ENCODE results near the gene PITPNC1.
"Not testable (repeated sequence)": the region's sequence is repeated elsewhere in the genome, so short reads cannot be mapped to it uniquely, and the experiment has no call there.

The PITPNC1 gene

DNA sequence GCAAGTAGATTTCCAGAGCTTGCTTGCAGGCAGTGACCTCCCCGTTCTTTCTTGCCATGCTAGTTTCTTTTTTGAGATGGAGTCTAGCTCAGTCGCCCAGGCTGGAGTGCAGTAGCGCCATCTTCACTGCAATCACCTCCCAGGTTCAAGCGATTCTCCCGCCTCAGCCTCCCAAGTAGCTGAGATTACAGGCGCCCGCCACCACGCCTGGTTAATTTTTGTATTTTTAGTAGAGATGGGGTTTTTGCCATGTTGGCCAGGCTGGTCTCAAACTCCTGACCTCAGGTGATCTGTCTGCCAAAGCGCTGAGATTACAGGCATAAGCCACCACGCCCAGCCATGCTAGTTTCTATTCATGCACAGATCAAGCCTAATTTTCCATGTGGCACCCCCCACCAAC is 139.5 kb downstream of the PITPNC1 start:
- not testable (repeated sequence) for DNase-seq (ENCODE audit: low read depth)

- DNase-seq (ENCODE audit: low read depth): no peak
Observed at GRCh38 chr17:67517325-67517724, 140.2 kb downstream of the PITPNC1 start.

DNA sequence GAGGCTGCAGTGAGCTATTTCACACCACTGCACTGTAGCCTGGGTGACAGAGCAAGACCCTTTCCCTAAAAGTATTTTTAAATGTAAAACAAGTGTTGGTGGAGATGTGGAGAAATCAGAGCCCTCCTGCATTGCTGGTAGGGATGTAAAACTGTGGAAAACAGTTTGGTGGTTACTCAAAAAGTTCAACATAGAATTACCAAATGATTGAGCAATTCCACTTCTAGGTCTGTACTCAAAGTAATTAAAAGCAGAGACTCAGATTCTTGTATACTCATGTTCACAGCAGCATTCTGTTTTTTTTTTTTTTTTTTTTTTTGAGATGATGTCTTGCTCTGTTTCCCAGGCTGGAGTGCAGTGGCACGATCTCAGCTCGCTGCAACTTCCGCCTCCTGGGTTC is 141.8 kb downstream of the PITPNC1 start:
- DNase-seq (ENCODE audit: low read depth): no peak

GRCh38 chr17:67519801-67520251 is 142.7 kb downstream of the PITPNC1 start:
- no peak for DNase-seq (ENCODE audit: low read depth)

GRCh38 chr17:67520252-67520906 is 143.3 kb downstream of the PITPNC1 start:
- DNase-seq (ENCODE audit: low read depth): no peak

- DNase-seq (ENCODE audit: low read depth): no peak
Observed at GRCh38 chr17:67520916-67521774, 144.1 kb downstream of the PITPNC1 start.

DNA sequence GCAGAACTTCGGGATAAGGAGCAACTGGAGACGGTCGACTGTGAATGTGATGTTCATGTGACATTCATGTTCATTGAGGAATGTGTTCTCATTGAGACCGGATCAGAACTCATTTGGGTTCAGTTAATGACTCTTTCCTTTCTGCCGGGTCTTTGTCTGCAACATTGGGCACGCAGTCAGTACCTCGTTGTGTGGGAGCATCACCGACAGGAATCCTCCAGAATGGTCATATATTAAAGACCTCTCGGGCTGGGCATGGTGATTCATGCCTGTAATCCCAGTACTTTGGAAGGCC is 144.6 kb downstream of the PITPNC1 start:
- no peak for DNase-seq (ENCODE audit: low read depth)

DNA sequence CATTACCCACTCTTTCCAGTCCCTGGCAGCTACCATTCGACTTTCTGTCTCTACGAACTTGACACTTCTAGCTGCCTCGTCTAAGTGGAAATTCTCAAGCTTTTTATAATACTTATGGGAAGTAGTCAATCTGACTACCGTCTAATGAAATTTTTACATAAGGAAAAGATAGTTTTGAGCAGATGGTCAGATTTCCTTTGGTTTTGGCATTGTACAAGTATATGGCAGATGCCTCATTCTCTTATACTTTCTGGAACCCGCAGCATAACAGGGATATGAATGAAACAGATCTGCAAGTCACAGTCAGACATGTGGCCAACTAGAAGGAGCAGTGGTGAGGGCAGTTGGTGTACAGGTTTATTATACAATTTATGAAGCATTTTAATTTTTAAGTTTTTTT is 146.0 kb downstream of the PITPNC1 start:
- DNase-seq (ENCODE audit: low read depth): no peak

DNA sequence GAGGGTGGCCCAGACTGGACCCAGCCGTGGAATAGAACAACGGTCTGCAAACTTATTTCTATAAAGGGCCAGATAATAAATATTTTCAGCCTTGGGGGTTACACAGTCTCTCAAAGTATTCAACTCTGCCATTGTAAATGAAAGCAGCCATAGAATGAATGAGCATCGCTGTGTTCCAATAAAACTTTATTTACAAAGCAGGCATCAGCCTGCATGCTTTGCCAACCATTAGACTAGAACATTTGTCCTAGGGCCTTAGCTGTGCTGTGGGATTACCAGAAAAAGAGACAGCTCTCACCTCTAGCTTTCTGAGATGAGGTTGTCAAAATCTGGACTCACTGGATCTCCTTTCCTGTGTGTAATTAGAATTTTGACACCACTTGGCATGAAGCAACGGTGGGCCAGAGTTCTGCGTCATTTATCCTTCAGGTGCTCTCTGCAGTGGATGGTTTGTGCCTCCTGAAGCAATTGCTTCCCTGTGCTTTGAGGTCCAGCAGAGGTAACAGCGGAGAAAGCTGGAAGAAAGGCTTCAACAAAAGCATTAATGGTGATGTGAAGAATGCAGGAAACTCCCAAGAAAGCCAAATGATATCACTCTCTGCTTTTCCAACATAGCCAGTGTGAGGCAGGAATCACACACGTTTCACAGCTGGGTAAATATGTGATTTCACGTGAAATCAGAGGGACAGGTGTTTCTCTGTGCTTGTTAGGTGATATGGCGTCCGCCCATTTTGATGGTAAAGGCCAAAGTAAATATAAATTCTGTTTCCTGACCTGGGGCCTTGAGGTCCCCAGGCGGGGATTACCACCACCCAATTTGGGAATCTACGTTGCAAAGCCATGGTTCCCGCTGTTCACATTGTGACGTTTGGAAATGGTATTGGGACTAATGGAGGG is 148.4 kb downstream of the PITPNC1 start:
- no peak for DNase-seq (ENCODE audit: low read depth)

DNA sequence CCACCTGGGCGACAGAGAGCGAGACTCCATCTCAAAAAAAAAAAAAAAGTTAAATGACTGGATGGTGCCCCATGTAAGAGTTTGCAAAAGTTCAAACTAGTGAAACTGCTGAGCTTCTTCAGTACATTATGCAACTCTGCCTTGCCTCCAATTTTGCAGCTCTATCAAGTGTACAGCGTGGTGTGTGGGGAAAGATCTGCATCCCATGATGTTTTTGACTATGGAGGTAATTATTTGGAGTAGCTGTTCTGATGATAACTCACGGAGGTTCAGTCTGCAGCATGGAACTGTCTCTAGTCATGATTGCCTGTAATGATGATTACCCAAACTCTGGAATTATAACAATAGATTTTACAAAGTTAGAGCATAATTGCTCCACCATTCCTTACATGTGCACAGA is 149.6 kb downstream of the PITPNC1 start:
- DNase-seq (ENCODE audit: low read depth): no peak

DNA sequence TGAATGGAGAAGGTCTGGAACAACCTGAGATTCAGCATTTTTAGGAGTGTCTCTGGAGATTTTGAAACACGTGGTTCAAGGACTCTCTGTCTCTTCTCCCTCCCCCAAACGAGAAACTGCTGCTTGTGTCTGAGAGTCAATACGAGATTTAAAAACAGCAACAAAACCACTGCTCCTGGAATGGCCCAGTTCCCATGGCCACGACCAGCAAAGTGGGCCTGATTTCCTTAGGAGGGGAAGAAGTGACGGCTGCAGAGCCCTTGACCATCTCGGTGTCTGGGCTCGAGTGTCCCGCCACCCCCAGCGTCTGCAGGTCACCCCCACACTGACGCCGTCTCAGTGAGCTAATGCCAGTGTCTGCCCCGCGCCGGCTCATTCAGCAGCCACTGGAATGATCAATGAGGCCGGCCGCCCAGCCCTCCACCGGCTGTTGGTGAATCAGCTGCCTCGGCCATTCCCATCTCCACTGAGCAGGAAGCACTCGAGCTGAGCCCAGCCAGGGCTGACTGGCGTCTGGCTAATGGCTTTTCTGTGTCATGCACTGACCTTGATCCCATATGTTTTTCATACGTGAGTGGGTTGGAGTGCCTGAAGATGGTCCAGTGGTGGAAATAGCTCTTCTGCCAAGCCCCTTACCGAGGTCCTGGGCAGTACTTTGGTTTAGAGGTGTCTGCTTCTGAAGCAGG is 151.8 kb downstream of the PITPNC1 start:
- DNase-seq (ENCODE audit: low read depth): no peak

GRCh38 chr17:67531291-67531690 is 154.2 kb downstream of the PITPNC1 start:
- no peak for DNase-seq (ENCODE audit: low read depth)

GRCh38 chr17:67532326-67532871 is 155.3 kb downstream of the PITPNC1 start:
- no peak for DNase-seq (ENCODE audit: low read depth)

GRCh38 chr17:67534941-67535340 is 157.9 kb downstream of the PITPNC1 start:
- DNase-seq (ENCODE audit: low read depth): no peak

DNA sequence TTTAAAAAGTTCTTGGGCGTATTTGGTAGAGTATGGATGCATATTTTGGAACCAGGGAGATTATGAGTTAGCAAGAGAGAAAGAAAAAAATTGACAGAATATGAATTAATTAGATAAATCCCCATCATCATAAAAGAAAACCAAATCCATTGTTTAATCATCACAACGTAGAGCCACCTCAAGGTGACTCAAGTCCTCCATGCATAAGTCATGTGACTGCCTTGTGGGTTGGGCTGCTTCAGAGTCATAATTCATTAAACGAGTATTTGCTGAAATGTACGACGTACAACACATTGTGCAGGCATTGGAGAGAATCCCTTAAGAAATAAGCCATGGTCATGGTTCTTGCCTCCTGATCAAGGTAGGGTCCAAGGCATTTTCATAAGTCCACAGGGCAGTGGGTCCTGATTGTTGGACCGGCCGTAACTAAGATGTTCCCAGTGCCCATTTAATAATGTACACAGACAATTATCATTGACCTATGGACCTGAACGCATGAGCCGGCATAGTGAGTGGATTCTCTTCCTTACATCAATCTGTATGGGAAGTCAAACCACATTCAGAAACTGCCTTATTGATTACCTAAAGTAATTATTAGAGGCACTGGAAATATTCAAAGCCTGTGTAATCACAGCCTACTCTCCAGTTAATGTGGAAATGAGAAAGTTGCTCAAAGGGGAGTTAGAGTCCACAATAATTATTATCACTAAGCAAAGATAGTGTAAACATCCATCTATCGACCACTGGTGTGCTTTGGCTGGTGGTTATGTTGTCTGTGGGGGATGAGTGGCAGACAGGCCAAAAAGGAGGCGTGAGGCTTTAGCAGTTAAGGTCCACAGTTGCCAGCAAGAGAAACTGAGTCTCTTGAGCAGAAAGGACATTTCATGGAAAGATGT is 165.4 kb downstream of the PITPNC1 start:
- DNase-seq (ENCODE audit: low read depth): no peak

- no peak for DNase-seq (ENCODE audit: low read depth)
Observed at GRCh38 chr17:67544364-67544955, 167.4 kb downstream of the PITPNC1 start.

GRCh38 chr17:67546578-67547527 is 169.8 kb downstream of the PITPNC1 start:
- no peak for DNase-seq (ENCODE audit: low read depth)

- no peak for DNase-seq (ENCODE audit: low read depth)
Observed at GRCh38 chr17:67548693-67549092, 171.6 kb downstream of the PITPNC1 start.

GRCh38 chr17:67549820-67550219 is 172.7 kb downstream of the PITPNC1 start:
- no peak for DNase-seq (ENCODE audit: low read depth)
